ENCODE results near the gene GRIK4. TPM values are rescaled to one million over a fixed set of nuclear protein-coding genes. Genes with fewer than 3 reads are reported as not detected.

Gene GRIK4
- total and polyA plus RNA-seq, 2 of the 4 experiments (the other 2 are of a cell fraction): 0.18 to 0.38 TPM

DNA sequence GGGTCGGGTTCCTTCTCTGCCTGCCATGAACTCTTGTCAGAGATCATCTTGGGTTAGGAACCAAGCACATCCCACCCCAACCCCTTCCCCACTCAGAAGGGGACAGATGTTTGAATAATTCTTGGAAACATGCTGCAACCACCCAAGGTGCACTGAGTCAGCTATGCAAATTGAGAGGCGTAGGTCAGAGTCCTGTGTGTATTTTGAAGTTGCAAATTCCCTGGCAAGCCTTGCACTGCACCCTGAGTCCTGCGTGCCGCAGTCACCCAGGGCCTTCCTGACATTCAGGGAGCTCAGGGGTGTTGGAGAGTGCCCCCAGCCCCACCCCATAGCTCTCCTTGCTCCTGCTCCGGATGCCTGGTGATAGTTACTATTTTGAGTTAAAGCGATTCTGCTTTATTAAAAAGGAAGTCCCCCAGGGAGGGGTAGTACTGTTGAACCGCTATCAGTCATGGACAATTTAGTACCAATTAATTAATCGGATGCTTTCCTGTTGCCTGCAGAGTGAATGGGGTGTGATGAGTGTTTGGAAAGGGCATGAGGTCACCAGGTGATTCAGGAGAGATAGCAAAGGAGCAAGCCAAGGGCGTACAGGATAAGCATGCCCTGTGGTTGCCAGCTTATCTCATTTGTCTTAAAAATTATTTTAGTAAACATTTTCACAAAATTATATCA lies 123.7 kb downstream of the GRIK4 start:
- H4K20me1 ChIP-seq (ENCODE audit: insufficient read depth, low read length): no peaks in the 10 kb centered on the region
- DNase-seq (no peak), ATAC-seq (ENCODE audit: low read depth) (no peak)
- TF ChIP-seq CHD1 (IDR thresholded peaks at IDR 0.05; ENCODE audit: low read depth, low read length): no peak
- no peak overlapping the region for H3K27ac ChIP-seq (ENCODE audit: insufficient read depth, low read length)
- H3K14ac ChIP-seq (replicated peaks; ENCODE audit: low read depth, low read length): no peak overlapping the region
- dilution Hi-C loops (cut with HindIII; ENCODE audit: low sequenced_read_pairs, unreplicated experiment) (no loop called here), intact Hi-C loops (cut with micrococcal nuclease) (no loop called here), in situ Hi-C loops (cut with MboI; ENCODE audit: low sequenced_read_pairs) (no loop called here)
- H3K23ac ChIP-seq (ENCODE audit: low read depth, low read length): no peak overlapping the region
- H3K4me2 ChIP-seq (ENCODE audit: low read depth, low read length): no peak overlapping the region
- ChIA-PET POLR2A (ENCODE audit: unreplicated experiment) (no interaction called here), CTCF (no interaction called here)
- no peak overlapping the region for H4K91ac ChIP-seq (ENCODE audit: insufficient read depth, low read depth, low read length)
- no peaks in the 10 kb centered on the region for H3K36me3 ChIP-seq (ENCODE audit: control insufficient read depth, insufficient read depth, low read length)
- no peak overlapping the region for H2BK5ac ChIP-seq (ENCODE audit: low read depth, low read length, poor library complexity, severe bottlenecking)
- H3K27me3 ChIP-seq (ENCODE audit: control insufficient read depth, insufficient read depth, low read length): peaks cover 33% of the 10 kb centered on the region
- no peak overlapping the region for H2AK9ac ChIP-seq (replicated peaks; ENCODE audit: low read depth, low read length, poor library complexity)
- H3K4ac ChIP-seq (ENCODE audit: low read depth, low read length): no peak overlapping the region
- H3K9me1 ChIP-seq (ENCODE audit: insufficient read depth, low read length): no peaks in the 10 kb centered on the region
- BruUV-seq (replicated peaks): no TSS peak
- H2AK5ac ChIP-seq (ENCODE audit: low read depth, low read length): no peak overlapping the region
- no peak overlapping the region for H4K8ac ChIP-seq (ENCODE audit: low read depth in 2 of 2, low read length in 2 of 2)
- H3K79me1 ChIP-seq (ENCODE audit: low read depth in 1 of 2, low read length in 2 of 2): no peaks in the 10 kb centered on the region
- no peak overlapping the region for H4K5ac ChIP-seq (ENCODE audit: low read depth, low read length)
- no peak overlapping the region for H2BK20ac ChIP-seq (ENCODE audit: low read depth, low read length)
- no peak overlapping the region for H2BK120ac ChIP-seq (ENCODE audit: low read depth, low read length)
- no peaks in the 10 kb centered on the region for H3K9me3 ChIP-seq (ENCODE audit: control insufficient read depth, insufficient read depth, low read length)
- WGBS, 2 experiments (ENCODE audit: extremely low coverage in 2 of 2, insufficient read length in 1 of 2): 80% methylated on average over 1 of the region's 9 CpGs; no CpG with 5 or more reads in 1 of the 2 experiments
- no peak overlapping the region for H3K18ac ChIP-seq (ENCODE audit: low read depth, low read length)
- H3K9ac ChIP-seq (ENCODE audit: low read depth, low read length): no peak overlapping the region
- H3K4me3 ChIP-seq (ENCODE audit: insufficient read depth, low read depth, low read length): no peak overlapping the region
- no peaks in the 10 kb centered on the region for H3K4me1 ChIP-seq (ENCODE audit: control insufficient read depth, insufficient read depth, low read length)
- H2AFZ ChIP-seq (replicated peaks; ENCODE audit: low read length, poor library complexity): no peak overlapping the region
- H3K56ac ChIP-seq (ENCODE audit: extremely low read depth, insufficient read depth, low read length): no peak overlapping the region
- no peak overlapping the region for H2BK15ac ChIP-seq (ENCODE audit: low read depth, low read length)
